GM20431 (cell line): ENCODE measurements around the gene TRPT1.

ENCODE experiments used
- in situ Hi-C: fragments of 300-500 bp; cut with MseI, MboI; formaldehyde crosslinking; loops from one replicate; pipeline ENCODE4 v1.15.0; 2020; ENCODE audit warnings: low sequenced_read_pairs; ENCODE audit not compliant: unreplicated experiment

Gene TRPT1

GRCh38 chr11:64183890-64184289 is 42.1 kb downstream of the TRPT1 start:
- in situ Hi-C loops, result no loop called here

- in situ Hi-C loops, result no loop called here
These were observed 44.2 kb downstream of the TRPT1 start for GRCh38 chr11:64181506-64182411.

- in situ Hi-C loops, result no loop called here
These were observed 45.1 kb downstream of the TRPT1 start for GRCh38 chr11:64180891-64181290.

GRCh38 chr11:64178951-64179639 is 46.9 kb downstream of the TRPT1 start:
- in situ Hi-C loops, result no loop called here

- in situ Hi-C loops, result no loop called here
These were observed 47.8 kb downstream of the TRPT1 start for GRCh38 chr11:64178203-64178602.

GRCh38 chr11:64176751-64177150 is 49.2 kb downstream of the TRPT1 start:
- in situ Hi-C loops, result no loop called here
